GM23248 (cell line): Measurements from ENCODE around the gene PHACTR2.

ENCODE experiments used
- EZH2 ChIP-seq: fragments of 200-600 bp; sonication (generic); IDR thresholded peaks from 2 replicates; pipeline ENCODE4 v1.6.1; 2018; ENCODE audit warnings: antibody characterized with exemption, mild to moderate bottlenecking; ENCODE audit not compliant: insufficient read depth, poor library complexity, severe bottlenecking
- EZH2phosphoT487 ChIP-seq: fragments of 200-600 bp; sonication (generic); IDR thresholded peaks from 2 replicates; pipeline ENCODE4 v1.6.1; 2018; ENCODE audit warnings: antibody characterized with exemption, moderate library complexity, mild to moderate bottlenecking, low read depth; ENCODE audit not compliant: insufficient read depth

- TF ChIP-seq EZH2phosphoT487, result no peak
- no peak for TF ChIP-seq EZH2
Measured at GRCh38 chr6:143828572-143828971, 150.8 kb downstream of the PHACTR2 start.
